K562 (cell line): ENCODE results near the gene SMARCC1. TPM values are rescaled to one million over a fixed set of nuclear protein-coding genes. Genes with fewer than 3 reads are reported as not detected.

Experiments used
- ATAC-seq: fragments of 200-7000 bp; cut with Tn5 transposase; 3 replicates; pipeline ENCODE4 v1.9.1; 2020; ENCODE audit warnings: moderate library complexity
- BruUV-seq: library from RNA; stranded (reverse); fragments of 400-500 nt; replicated peaks from 2 replicates; lab custom pipeline; 2021; lab: Mats Ljungman, UMichigan
- CTCF ChIA-PET: fragments of 300-600 bp; formaldehyde crosslinking; extraction: SDS; loops from one replicate; lab custom pipeline; 2021; ENCODE audit warnings: low intra/inter-chr PET ratio; lab: Yijun Ruan, JAX
- POLR2A ChIA-PET: fragments of 300-600, 350-650 bp; sonication (Branson Sonifier 250); formaldehyde crosslinking; extraction: SDS; loops from one replicate; lab custom pipeline; 2021; ENCODE audit warnings: antibody characterized with exemption, inconsistent platforms; lab: Yijun Ruan, JAX
- DNase-seq, 4 experiments: peaks; one replicate each; pipeline versions ENCODE4 v3.0.0 to v3.0.0-alpha.2; 2011 to 2018; ENCODE audit warnings: low spot score in 3 of 4, mixed read lengths in 3 of 4; ENCODE audit errors: extremely low read depth in 1 of 4
- FAIRE-seq: peaks from 2 replicates; lab custom pipeline; 2011; peaks lifted over from hg19 to GRCh38; lab: Jason Lieb, UNC
- H2AFZ ChIP-seq: 2 replicates; pipeline ENCODE4 v1.6.0; 2011; ENCODE audit warnings: low read depth, low read length, control low read depth, inconsistent platforms
- H3K27ac ChIP-seq: fragments of 200-600 bp; 3 replicates; pipeline ENCODE4 v1.8.0; 2011; ENCODE audit warnings: low read depth, mild to moderate bottlenecking, control low read depth, inconsistent platforms, low read length, moderate library complexity, mixed read lengths; ENCODE audit errors: extremely low read depth
- H3K27me3 ChIP-seq, 2 experiments: fragments of 300-600 bp in 1 of 2; 2 replicates in 1 of 2; 3 replicates in 1 of 2; pipeline versions ENCODE4 v1.6.0 to v1.8.0; 2011; ENCODE audit warnings: inconsistent platforms in 2 of 2, low read length in 2 of 2, mild to moderate bottlenecking in 1 of 2, mixed read lengths in 1 of 2, moderate library complexity in 1 of 2; ENCODE audit not compliant: control insufficient read depth in 2 of 2, insufficient read depth in 2 of 2
- H3K36me3 ChIP-seq: fragments of 300-600 bp; 3 replicates; pipeline ENCODE4 v1.8.0; 2011; ENCODE audit warnings: mild to moderate bottlenecking, low read length, inconsistent platforms; ENCODE audit not compliant: control insufficient read depth, insufficient read depth
- H3K4me1 ChIP-seq, 2 experiments: fragments of 200-600 bp in 1 of 2; replicated peaks in 1 of 2; 2 replicates in 1 of 2; 3 replicates in 1 of 2; pipeline versions ENCODE4 v1.5.1 to v1.8.0; 2011; ENCODE audit warnings: inconsistent platforms in 2 of 2, low read length in 2 of 2, mild to moderate bottlenecking in 1 of 2, mixed read lengths in 1 of 2, moderate library complexity in 1 of 2; ENCODE audit not compliant: control insufficient read depth in 2 of 2, insufficient read depth in 2 of 2
- H3K4me2 ChIP-seq: 2 replicates; pipeline ENCODE4 v1.6.1; 2011; ENCODE audit warnings: low read length, control low read depth, inconsistent platforms, mixed read lengths; ENCODE audit not compliant: insufficient read depth
- H3K4me3 ChIP-seq: fragments of 200-600 bp; sonication (generic), shearing (Covaris generic); 2 replicates; pipeline ENCODE4 v1.5.1; 2016; ENCODE audit warnings: control low read depth, inconsistent platforms
- H3K79me2 ChIP-seq: fragments of 200-600 bp; 3 replicates; pipeline ENCODE4 v1.8.0; 2011; ENCODE audit warnings: low read length, inconsistent platforms; ENCODE audit not compliant: control insufficient read depth, insufficient read depth
- H3K9ac ChIP-seq, 2 experiments: 2 replicates each; pipeline versions ENCODE4 v1.6.0 to v1.6.1; 2011; ENCODE audit warnings: low read depth in 2 of 2, low read length in 2 of 2, control low read depth in 1 of 2, inconsistent platforms in 1 of 2, mild to moderate bottlenecking in 1 of 2, mixed read lengths in 1 of 2; ENCODE audit not compliant: insufficient read depth in 1 of 2
- H3K9me1 ChIP-seq: one replicate; pipeline ENCODE4 v1.6.0; 2011; ENCODE audit warnings: inconsistent platforms, mild to moderate bottlenecking, low read length, moderate library complexity; ENCODE audit not compliant: control insufficient read depth, insufficient read depth
- H3K9me3 ChIP-seq: replicated peaks from 2 replicates; pipeline ENCODE4 v1.5.1; 2011; ENCODE audit warnings: low read depth, low read length, inconsistent platforms; ENCODE audit not compliant: control insufficient read depth, insufficient read depth
- H4K20me1 ChIP-seq: replicated peaks from 2 replicates; pipeline ENCODE4 v1.6.1; 2011; ENCODE audit warnings: low read length, inconsistent platforms, mixed read lengths; ENCODE audit not compliant: control insufficient read depth, insufficient read depth
- BMI1 ChIP-seq: fragments of 150-350 bp; IDR thresholded peaks from 2 replicates; pipeline ENCODE4 v1.6.1; 2014; ENCODE audit warnings: low read length
- FOXA1 ChIP-seq: fragments of 450-650 bp; IDR thresholded peaks from 2 replicates; pipeline ENCODE4 v1.6.1; 2016; ENCODE audit warnings: mild to moderate bottlenecking, borderline replicate concordance
- ILK ChIP-seq: fragments of 450-650 bp; IDR thresholded peaks from 2 replicates; pipeline ENCODE4 v1.6.1; 2016; ENCODE audit warnings: missing genetic modification characterization, low read depth, mild to moderate bottlenecking, missing compliant biosample characterization, moderate library complexity, borderline replicate concordance
- IRF2 ChIP-seq: sonication (generic); formaldehyde crosslinking; IDR thresholded peaks from 2 replicates; pipeline ENCODE4 v1.8.1; 2022; ENCODE audit warnings: mild to moderate bottlenecking, missing genetic modification reagents
- MBD2 ChIP-seq: sonication (generic); IDR thresholded peaks from 2 replicates; pipeline ENCODE4 v1.6.1; 2016; ENCODE audit warnings: low read depth, borderline replicate concordance
- MYBL2 ChIP-seq, 2 experiments: fragments of 450-650 bp in 1 of 2; sonication (generic) in 1 of 2; formaldehyde crosslinking in 1 of 2; IDR thresholded peaks; 2 replicates each; pipeline versions ENCODE4 v1.6.1 to v1.8.1; 2017 to 2022; ENCODE audit warnings: borderline replicate concordance in 1 of 2, inconsistent platforms in 1 of 2, low read depth in 1 of 2, mild to moderate bottlenecking in 1 of 2, missing genetic modification reagents in 1 of 2, moderate library complexity in 1 of 2
- NKRF ChIP-seq: fragments of 450-650 bp; IDR thresholded peaks from 2 replicates; pipeline ENCODE4 v1.6.1; 2016; ENCODE audit warnings: borderline replicate concordance
- POU5F1 ChIP-seq: fragments of 150-350 bp; IDR thresholded peaks from 2 replicates; pipeline ENCODE4 v1.6.1; 2014; ENCODE audit warnings: borderline replicate concordance, low read length, low read depth, mild to moderate bottlenecking; ENCODE audit not compliant: partially characterized antibody
- ZBTB7A ChIP-seq: IDR thresholded peaks from 2 replicates; pipeline ENCODE4 v1.6.1; 2011; ENCODE audit warnings: low read depth, mild to moderate bottlenecking, low read length, moderate library complexity, borderline replicate concordance; ENCODE audit not compliant: control insufficient read depth
- ZNF143 ChIP-seq: sonication (generic); formaldehyde crosslinking; IDR thresholded peaks from 2 replicates; pipeline ENCODE4 v1.9.0; 2022; ENCODE audit warnings: mild to moderate bottlenecking, missing genetic modification reagents
- WGBS: fragments of 100-300 bp; shearing (Covaris generic); methylation state at CpG from one replicate; pipeline ENCODE4 v1.1.6; 2016; ENCODE audit warnings: low coverage, mixed read lengths; ENCODE audit not compliant: insufficient coverage; ENCODE audit errors: missing lambda C conversion rate; 5-methylcytosine and 5-hydroxymethylcytosine counted together
- in situ Hi-C: fragments of 300-500 bp; cut with MboI; formaldehyde crosslinking; loops from 4 replicates; pipeline ENCODE4 v1.15.0; 2018; ENCODE audit warnings: inconsistent platforms, mixed read lengths
- intact Hi-C: fragments of 100-400 bp; cut with micrococcal nuclease; formaldehyde crosslinking; loops from 2 replicates; pipeline ENCODE4 v1.14.2; 2022
- polyA plus RNA-seq, 8 experiments: library from polyadenylated mRNA; depleted of rRNA in 4 of 8; stranded (reverse) in 5 of 8; unstranded in 3 of 8; fragments of >200 nt; fragmentation: Nextera tagmentation in 2 of 8; fragmentation: Illumina TruSeq in 1 of 8; extraction: Ambion mirVana in 2 of 8; extraction: Trizol in 1 of 8; gene quantifications; 2 replicates each; pipeline versions ENCODE4 v1.2.1 to v1.2.3, GENCODE V29; 2011 to 2014; ENCODE audit warnings: inconsistent platforms in 1 of 8, missing spikeins in 1 of 8
- total RNA-seq, 7 experiments: library from RNA; depleted of rRNA in 6 of 7; stranded (reverse); fragments of >200 nt in 6 of 7; fragmentation: Illumina TruSeq in 2 of 7; extraction: Trizol in 2 of 7; gene quantifications; 2 replicates each; pipeline versions ENCODE4 v1.2.1 to v1.2.3, GENCODE V29; 2011 to 2021; ENCODE audit warnings: low replicate concordance in 1 of 7
- TF ChIP-seq, protein P1 (sequence below): IDR thresholded peaks from 2 replicates; pipeline ENCODE4 v1.6.1; 2012; ENCODE audit warnings: low read depth, low read length, improper control_type of control experiment, borderline replicate concordance
- TF ChIP-seq, protein P2 (sequence below): fragments of 450-650 bp; formaldehyde crosslinking; IDR thresholded peaks from 2 replicates; pipeline ENCODE4 v1.4.0; 2020; ENCODE audit warnings: mild to moderate bottlenecking
- TF ChIP-seq, protein P3 (sequence below): fragments of 250-450 bp; sonication (Bioruptor Pico); IDR thresholded peaks from 2 replicates; pipeline ENCODE4 v1.4.0; 2020; ENCODE audit warnings: mild to moderate bottlenecking

Gene SMARCC1
- total and polyA plus RNA-seq, 9 of the 15 experiments (the other 6 are each of a cell fraction or from before 2014, with no cell fraction given), result 20.7 to 199 (median 66.0) TPM

GRCh38 chr3:47617086-47618010 lies 164.3 kb downstream of the SMARCC1 start:
- H3K4me1 ChIP-seq, result no peaks in the 10 kb centered on the region
- WGBS, result 74% methylated on average over 5 of the region's 5 CpGs
- DNase-seq, result no peak
- H3K79me2 ChIP-seq, result no peaks in the 10 kb centered on the region
- peaks cover 90% of the 10 kb centered on the region for H3K36me3 ChIP-seq
- CTCF ChIA-PET, result no interaction called here
- H3K9ac ChIP-seq, result no peak overlapping the region
- peak; percentile 15 for FAIRE-seq
- ATAC-seq, result no peak
- TF ChIP-seq FOXA1 (no peak), MYBL2 (IDR thresholded peaks at IDR 0.05; ENCODE audit: low read depth) (no peak), MYBL2 (CRISPR knock-in tag; IDR thresholded peaks at IDR 0.05; ENCODE audit: borderline replicate concordance) (no peak), ZNF143 (CRISPR knock-in tag) (no peak), BMI1 (no peak), ZBTB7A (no peak), NKRF (no peak), IRF2 (no peak), MBD2 (no peak), ILK (no peak), POU5F1 (no peak)
- TF ChIP-seq, protein P1, sequence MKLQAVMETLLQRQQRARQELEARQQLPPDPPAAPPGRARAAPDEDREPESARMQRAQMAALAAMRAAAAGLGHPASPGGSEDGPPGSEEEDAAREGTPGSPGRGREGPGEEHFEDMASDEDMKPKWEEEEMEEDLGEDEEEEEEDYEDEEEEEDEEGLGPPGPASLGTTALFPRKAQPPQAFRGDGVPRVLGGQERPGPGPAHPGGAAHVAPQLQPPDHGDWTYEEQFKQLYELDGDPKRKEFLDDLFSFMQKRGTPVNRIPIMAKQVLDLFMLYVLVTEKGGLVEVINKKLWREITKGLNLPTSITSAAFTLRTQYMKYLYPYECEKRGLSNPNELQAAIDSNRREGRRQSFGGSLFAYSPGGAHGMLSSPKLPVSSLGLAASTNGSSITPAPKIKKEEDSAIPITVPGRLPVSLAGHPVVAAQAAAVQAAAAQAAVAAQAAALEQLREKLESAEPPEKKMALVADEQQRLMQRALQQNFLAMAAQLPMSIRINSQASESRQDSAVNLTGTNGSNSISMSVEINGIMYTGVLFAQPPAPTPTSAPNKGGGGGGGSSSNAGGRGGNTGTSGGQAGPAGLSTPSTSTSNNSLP, result no peak
- TF ChIP-seq, protein P2, sequence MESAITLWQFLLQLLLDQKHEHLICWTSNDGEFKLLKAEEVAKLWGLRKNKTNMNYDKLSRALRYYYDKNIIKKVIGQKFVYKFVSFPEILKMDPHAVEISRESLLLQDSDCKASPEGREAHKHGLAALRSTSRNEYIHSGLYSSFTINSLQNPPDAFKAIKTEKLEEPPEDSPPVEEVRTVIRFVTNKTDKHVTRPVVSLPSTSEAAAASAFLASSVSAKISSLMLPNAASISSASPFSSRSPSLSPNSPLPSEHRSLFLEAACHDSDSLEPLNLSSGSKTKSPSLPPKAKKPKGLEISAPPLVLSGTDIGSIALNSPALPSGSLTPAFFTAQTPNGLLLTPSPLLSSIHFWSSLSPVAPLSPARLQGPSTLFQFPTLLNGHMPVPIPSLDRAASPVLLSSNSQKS, result no peak
- TF ChIP-seq, protein P3, sequence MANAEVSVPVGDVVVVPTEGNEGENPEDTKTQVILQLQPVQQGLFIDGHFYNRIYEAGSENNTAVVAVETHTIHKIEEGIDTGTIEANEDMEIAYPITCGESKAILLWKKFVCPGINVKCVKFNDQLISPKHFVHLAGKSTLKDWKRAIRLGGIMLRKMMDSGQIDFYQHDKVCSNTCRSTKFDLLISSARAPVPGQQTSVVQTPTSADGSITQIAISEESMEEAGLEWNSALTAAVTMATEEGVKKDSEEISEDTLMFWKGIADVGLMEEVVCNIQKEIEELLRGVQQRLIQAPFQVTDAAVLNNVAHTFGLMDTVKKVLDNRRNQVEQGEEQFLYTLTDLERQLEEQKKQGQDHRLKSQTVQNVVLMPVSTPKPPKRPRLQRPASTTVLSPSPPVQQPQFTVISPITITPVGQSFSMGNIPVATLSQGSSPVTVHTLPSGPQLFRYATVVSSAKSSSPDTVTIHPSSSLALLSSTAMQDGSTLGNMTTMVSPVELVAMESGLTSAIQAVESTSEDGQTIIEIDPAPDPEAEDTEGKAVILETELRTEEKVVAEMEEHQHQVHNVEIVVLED (CRISPR knock-in tag), result no peak
- TF ChIP-seq, all 486 proteins: peak for 0
- no TSS peak for BruUV-seq
- Histone ChIP-seq H3K4me2 (no peak overlapping the region), H2AFZ (no peak overlapping the region), H3K9me3 (no peaks in the 10 kb centered on the region), H4K20me1 (no peaks in the 10 kb centered on the region), H3K27ac (no peak overlapping the region), H3K4me3 (no peak overlapping the region), H3K27me3 (no peaks in the 10 kb centered on the region), H3K9me1 (no peaks in the 10 kb centered on the region)
- in situ Hi-C loops (no loop called here), intact Hi-C loops (no loop called here)
- POLR2A ChIA-PET, result interaction anchor here (0.6 to 2.4 kb wide), 5 partner anchors 9 to 33 kb away, joined by 3 to 16 read pairs (median 4); no protein-coding TSS in a partner anchor
